SIG-M5 treated with dmso at 0.1 percent for 504 hours (cell line): Measurements from ENCODE around the gene MAP7.
A peak's percentile ranks its signal among the peaks of the same experiment; 100 is the strongest.
"Not testable (repeated sequence)": the region's sequence is repeated elsewhere in the genome, so short reads cannot be mapped to it uniquely, and the experiment has no call there.

Experiments used
- DNase-seq: peaks from one replicate; lab custom pipeline; 2025; ENCODE audit not compliant: unreplicated experiment; lab: John Stamatoyannopoulos, UW

The MAP7 gene

DNA sequence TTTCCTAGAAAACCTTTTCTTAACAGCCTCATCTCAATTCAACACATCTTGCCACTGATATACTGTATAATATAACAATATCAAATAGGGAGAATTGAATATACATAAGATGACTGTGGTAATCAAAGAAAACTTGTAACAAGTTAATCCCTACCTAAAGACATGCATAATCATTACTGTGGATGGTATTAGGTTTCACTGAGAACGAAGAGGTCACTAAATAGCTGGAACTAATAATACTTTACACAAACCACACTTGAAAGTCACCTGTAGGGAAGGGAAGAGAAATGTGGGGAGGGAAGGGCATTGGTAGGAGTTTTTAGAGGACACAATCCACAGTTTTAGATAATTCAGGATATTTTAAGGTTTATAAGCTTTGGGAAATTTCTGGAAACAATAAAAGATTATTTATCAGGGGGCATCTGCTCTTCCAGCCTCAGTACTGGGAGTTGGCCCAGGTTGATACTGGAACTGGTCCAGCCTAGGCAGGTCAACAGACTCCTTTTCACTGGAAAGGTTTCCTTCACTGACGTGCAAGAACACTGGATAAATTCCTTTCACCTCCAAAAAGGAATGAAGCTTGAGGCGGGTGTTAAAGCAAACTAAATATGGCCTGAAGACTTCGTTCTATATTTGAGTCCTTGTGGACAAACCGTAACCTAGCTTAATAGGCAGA is 44.0 kb downstream of the MAP7 start:
- no peak for DNase-seq

DNA sequence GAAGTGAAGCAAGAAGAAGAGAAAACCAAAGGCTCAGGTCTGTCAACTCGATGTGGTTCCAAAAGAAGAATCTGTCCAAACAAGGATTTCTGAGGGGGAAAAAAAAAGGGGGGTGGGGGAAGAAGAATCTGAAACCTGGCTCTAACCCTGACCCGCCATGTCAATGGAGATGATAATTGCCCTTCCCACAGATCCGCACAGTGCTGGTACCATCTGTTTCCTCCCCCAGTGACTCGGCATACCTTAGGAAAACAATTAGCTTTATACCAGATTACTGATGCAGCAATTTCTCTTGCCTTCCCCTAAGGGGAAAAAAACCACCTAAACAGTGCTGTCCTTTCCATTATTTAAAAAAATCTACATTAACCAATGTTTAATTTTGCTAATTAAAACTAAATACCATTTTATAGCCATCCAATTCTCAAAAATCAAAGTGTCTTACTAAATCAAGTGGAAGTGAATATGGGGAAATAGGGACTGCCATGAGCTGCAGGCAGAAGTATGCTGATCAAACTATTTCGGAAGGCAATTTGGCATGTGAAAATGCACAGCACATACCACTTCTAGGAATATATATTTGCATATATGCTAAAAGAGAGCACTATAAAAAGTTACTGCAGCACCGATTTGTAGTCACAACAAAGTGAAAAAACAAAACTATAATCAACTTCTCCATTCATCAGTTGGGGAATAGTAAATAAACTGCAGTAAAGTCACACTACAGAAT is 46.8 kb downstream of the MAP7 start:
- DNase-seq: no peak

DNA sequence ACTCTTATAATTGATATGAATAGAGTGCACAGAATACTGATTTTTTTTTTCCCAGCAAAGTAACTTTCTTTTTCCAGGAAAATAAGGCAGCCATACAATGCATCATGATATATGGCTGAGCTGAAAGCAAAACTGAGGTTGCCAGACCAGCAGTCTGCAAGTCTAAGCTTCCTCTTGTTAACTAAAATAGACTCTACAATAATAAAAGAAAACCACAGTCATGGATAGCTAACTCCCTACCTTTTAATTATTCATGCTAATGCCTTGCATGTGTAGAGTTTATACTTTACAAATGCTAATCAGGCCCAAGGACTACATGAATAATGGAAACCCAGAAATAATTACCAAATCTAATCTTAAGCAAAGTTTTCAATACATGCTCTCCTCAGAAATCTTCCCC is 47.4 kb downstream of the MAP7 start:
- DNase-seq: no peak

DNA sequence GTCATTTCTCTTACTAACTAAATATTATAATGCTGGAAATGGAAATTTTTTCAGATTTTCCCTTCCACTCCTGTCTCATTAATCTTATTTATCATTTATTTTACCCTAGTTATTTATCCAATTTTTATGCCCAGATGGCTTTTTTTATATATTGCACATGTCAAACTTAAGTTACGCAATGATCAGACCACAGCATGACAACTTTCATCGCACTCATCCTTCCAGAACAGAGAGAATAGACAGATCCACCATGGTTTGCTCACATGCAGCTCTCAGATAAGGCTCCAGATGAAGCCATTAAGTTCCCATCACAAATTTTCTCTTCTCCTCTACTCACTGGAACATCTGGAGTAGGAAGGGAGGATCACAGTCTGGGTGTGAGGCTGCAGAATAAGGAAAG is 48.7 kb downstream of the MAP7 start:
- DNase-seq: peak; percentile 45

DNA sequence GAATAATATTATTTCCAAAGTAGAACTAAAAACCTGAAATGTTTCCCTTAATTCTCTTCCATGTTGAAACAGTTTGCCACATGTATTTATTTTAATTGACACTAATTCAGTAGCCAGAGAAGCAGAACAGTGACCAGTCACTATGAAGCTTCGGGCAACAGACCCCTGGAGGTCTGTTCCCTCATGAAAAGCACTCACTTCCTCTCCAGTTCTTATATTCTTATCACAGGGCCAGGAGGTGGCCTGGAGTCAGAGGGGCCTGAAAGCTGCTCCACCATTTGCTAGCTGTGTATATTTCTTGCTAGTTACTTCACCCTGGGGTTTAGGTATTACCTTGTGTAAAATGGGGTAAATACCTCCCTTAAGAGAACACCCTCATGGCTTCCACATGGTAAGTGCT is 49.1 kb downstream of the MAP7 start:
- DNase-seq: peak; percentile 10

DNA sequence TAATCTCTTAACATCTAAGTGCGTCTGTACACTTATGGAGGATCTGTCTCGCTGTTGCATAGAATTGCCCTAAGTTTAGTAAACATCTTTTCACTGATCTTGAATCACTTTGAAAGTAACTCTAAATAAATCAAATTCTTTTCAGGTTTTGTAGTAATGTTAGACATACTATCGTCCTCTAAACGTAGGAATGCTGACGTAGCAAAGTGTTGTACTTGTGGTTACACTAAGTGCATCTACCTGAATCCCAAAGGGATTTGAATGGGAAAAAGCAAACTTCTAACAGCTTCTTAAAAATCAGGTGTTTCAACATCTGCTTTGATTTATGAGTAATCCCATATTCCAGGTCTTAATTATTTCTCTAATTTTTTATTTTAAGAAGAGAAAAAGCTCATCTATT is 49.8 kb downstream of the MAP7 start:
- DNase-seq: no peak

DNA sequence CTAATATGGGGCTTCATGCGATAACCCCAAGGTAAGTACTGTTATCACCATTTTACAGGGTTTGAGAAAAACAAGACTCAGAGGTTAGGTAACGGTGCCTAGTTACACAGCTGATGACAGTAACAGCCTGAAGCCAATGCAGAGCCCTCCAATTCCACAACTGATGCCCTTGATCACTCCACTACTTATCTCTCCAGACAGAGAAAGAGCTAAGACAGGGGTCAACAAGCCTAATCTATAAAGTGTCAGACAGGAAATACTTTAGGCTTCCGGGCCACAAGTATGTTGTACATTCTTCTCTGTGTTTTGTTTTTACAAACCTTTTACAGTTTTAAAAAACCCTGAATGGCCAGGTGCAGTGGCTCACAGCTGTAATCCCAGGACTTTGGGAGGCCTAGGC is 50.9 kb downstream of the MAP7 start:
- no peak for DNase-seq

DNA sequence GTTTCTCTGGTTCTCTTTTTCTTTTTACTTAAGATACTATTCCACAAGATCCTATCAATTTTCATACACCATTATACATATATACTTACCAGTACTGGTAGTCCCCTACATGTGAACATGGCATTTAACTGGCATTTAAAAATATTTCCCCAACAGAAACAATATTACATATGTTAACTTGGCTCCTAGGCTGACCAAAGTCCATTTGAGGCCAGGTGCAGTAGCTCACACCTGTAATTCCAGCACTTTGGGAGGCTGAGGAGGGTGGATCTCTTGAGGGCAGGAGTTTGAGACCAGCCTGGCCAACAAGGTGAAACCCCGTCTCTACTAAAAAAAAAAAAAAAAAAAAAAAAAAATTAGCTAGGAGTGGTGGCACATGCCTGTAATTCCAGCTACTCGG is 53.8 kb downstream of the MAP7 start:
- DNase-seq: not testable (repeated sequence)

DNA sequence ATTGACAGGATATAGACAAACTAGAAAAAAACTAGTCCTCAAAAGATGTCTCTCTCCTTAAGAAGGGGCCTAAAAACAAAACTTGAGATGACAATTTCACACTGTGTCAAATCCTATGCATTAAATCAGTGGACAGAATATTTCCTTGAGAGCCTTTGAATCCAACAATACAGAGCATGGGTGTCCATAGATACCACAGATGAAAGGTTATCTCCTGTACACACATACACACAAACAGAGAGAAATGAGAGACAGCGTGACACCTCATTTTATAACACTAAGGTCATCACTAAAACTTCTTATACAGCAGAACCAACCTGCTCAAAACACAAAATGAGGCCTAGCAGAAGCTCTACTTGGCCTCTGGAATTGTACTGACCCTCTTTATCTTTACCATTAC is 55.5 kb downstream of the MAP7 start:
- no peak for DNase-seq

DNA sequence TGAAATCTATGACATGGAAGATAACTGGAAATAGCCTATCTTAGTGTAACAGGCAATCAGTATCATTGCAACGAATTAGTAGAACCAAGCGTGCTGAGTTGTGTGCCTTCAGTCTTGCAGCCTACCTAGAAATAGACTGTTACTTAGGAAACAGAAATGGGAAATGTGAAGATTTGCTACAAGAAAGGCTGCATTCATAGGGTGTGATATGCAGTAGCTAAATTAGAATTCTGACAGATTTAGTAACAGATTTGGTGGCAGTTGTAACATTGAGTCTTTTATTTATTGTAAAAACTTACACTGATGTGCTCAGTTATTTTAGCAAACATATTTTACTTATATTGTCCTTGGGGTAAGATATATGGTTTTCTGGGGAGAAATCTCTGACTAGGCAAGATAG is 56.2 kb downstream of the MAP7 start:
- no peak for DNase-seq

DNA sequence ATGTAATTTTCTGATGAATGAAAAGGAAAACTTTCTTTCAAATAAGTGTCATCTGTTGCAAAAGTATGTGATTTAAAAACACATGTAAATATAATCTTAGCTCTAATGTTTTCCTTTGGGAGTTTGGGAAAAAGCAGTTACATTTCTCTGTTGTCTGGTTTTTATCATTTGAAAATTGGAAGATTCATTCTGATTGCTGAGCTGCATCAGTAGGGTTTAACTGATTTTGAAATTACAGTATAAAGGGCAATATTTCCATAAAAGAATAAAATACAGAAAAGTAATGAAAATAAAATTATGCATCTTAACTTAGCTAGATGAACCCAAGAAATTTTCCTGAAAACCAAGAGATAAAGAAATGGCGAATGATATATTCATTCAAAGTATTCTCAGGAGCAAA is 57.8 kb downstream of the MAP7 start:
- DNase-seq: no peak

DNA sequence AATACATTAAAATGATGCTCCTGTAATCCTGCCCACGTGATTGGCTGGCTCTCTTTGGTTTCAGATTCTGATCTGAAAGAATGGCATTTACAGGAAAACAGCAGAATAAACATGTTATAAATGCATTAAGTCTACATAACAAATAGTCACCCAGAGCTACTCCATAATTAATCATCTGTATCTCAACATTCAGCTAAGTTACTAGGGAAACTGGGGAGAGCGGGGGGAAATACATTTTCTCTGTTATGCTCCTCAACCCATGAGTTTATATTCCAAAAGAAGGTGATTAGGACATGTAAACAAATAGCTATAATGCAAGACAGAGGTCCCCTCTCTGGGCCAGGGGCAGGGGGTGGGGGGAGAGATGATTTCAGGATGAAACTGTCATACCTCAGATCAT is 58.5 kb downstream of the MAP7 start:
- DNase-seq: no peak

DNA sequence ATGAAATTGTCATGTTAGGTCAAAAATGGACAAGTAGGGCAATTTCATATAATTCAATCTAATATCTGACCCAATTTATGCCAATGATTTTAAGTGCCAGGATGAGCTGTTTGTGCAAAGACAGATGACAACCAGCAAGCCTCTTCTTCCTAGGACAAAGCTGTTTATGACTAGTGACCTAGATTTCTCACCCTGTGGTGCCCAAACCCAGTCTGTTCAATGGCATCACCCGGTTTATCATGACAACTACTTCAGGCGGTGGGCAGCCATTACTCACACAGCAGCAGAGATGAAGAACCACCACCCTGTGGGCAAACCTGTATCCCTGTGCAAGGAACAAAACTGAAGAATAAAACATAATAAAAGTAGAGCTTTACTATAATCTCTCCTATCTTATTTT is 59.0 kb downstream of the MAP7 start:
- no peak for DNase-seq

DNA sequence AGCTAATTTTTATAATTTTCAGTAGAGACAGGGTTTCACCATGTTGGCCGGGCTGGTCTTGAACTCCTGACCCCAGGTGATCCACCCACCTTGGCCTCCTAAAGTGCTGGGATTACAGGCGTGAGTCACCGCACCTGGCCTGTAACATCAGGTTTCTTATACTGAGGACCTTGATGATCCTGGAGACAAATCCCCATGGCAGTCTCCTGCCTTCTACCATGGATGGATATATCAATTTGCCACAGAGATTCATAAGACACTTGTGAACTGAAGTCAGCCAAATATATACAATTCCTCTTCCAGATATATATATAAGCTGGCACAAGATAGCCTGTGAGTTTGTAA is 60.6 kb downstream of the MAP7 start:
- DNase-seq: not testable (repeated sequence)

DNA sequence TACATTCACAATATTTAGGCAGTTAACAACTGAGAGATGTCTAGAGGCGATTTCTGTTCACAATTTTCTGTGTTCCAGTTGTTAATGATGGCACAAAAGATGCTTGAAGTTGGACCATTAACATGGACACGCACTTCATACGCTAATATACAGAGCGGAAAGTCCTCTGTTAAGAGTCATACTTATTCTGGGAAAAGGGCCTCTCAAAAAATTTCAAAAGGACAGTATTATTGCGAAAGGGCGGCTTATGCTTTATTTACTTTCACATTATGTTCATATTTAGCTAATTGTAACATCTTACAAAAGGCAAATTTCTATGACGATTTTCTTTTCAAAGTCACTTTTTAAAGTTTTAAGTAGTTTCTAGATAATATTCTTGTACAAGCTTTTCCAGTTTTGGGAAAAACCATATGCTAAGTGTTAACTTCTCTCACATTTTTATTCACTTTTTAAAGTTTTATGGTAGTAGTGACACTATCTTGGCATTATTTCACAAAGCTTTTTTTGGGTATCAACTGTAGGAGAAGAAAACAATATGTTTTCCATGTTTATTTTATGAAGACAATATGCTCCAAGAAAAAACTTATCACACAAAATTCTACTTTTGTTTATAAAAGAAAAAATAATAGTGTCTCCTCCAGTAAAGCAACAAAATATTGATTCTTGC is 62.3 kb downstream of the MAP7 start:
- DNase-seq: no peak

DNA sequence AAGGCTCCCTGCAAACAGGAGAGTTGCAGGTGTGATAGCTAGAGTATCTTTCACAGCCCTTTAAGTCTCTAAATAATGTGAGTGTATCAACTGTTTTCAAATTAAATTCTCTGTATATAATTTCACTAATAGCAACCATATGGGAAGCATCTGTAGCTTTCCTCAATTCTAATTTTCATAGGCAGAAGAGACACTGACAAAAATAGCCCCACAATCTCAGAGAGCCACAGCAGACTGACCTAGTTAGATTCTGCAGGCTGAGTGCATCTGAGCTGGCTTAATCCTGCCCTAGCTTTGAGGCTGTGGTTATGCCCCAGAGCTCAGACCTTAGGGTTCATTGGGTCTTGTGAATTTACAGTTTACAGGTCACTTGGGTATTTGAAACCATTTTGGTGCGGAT is 63.9 kb downstream of the MAP7 start:
- no peak for DNase-seq

DNA sequence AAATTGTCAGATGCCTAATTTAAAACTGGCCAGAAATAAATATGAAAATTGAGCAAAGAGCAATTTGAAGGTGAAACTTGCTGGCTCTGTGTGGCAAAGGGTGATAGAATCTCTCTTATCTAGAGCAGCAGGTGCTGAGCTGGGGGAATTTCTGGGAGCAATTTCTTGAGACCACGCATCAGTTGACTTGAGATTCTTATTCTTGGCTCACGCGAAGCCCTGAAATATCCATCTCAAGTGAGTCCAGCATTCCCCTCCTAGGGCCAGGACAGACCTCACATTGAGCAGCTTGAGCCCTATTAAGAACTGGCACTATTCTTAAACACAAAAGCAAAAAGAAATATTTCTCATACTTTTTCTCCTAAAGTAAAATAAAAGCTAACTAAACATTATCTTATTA is 66.3 kb downstream of the MAP7 start:
- no peak for DNase-seq

DNA sequence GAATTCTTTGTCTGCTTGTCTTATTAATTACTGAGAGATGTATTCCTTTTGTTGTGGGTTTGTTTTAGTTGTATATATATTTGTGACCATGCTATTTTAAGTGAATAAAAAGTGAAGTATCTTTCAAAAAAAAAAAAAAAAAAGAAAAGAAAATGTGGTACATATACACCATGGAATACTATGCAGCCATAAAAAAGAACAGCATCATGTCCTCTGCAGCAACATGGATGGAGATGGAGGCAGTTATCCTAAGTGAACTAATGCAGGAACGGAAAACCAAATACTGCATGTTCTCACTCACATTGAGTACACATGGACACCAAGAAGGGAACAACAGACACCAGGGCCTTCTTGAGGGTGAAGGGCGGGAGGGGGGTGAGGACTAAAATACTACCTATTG is 67.2 kb downstream of the MAP7 start:
- DNase-seq: not testable (repeated sequence)

DNA sequence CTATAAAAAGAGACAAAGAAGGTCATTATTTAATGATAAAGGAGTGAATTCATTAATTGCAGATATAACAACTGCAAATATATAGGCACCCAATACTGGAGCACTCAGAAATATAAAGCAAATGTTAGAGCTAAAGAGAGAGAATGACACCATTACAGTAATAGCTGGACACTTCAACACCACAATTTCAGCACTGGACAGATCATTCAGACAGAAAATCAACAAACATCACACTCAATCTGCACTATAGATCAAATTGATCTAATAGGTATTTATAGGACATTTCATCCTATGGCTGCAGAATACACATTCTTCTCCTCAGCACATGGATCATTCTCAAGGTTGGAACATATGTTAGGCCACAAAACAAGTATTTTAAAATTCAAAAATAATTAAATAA is 72.7 kb downstream of the MAP7 start:
- no peak for DNase-seq

DNA sequence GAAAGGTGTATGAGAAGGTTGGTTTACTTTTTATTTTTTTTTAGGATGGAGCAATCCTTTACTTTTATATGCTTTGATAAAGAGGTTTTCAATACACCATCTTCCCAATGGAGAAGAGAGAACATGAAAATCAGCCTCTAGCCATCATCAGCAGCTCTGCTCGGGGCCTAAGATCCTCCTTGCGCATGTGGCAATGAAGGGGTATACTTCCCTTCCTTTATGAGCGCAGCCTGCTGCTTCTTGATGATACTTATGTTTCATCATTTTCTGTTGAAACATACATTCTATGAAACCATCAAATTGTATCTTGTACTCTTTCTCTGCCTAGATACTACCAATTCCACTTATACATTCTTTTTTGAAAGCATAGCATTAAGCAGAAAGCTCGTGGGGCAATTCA is 74.5 kb downstream of the MAP7 start:
- no peak for DNase-seq

DNA sequence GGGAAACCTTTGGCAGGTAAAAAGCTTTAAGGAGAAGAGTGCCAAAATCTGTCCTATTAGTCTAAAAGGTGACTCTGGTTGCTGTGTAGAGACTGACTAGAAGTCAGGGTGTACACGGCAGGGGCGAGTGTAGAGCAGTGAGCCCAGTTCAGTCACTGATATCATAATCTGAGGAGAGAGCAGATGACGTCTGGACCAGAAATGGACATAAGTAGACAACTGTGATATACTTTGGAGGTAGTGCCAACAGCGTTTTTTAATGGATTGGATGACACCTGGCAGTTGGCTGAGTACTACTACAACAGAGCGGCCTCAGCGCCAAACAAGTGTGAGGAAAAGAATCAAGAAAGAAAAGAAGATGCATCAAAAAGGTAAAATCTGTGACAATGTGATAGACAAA is 76.0 kb downstream of the MAP7 start:
- DNase-seq: no peak

DNA sequence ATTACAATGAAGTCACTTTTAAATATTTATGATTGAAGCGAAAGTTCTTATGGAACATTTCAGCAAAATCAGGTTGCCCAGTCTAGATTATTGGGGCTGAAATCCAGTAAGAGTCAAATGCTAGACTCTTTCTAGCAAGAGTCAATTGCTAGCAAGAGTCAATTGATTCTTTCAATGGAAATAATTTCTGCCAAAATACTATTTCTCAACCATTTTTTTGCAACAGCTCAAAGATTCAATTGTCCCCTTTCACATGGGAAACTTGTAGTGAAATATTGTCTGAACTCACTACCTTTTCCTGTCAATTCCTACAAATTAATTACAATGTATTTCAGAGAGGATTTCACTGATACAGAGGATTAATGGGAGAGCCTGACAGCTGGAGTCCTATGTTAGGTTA is 78.3 kb downstream of the MAP7 start:
- no peak for DNase-seq

DNA sequence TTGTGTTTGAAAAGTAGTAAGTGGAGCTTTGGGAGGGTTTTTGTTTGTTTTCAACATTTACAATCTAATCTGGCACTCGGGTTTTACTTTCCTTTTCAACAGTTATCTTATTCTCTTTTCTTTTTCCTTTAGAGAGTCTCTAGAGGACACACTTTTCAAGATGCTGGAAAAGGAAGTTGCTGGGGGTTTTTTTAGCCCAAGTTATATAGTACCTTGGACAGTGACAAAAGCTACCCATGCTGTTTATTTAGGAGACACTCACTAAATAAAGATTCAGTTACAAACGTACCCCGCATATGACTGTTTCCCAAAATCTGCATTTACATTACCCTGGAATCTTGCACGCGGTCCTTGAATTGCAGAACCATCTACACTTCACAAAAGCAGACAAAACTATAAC is 78.8 kb downstream of the MAP7 start:
- peak; percentile 3 for DNase-seq
